H1 (cell line): Measurements from ENCODE around the gene TMEM54. TPM values are rescaled to one million over a fixed set of nuclear protein-coding genes. Genes with fewer than 3 reads are reported as not detected.

Experiments
- CTCF ChIA-PET: fragments of 300-600 bp; sonication (Branson Sonifier 250); formaldehyde crosslinking; loops from one replicate; lab custom pipeline; 2021; ENCODE audit not compliant: partially characterized antibody; lab: Charles Lee
- POLR2A ChIA-PET: fragments of 300-600 bp; sonication (Branson Sonifier 250); formaldehyde crosslinking; loops from one replicate; lab custom pipeline; 2021; ENCODE audit warnings: inconsistent platforms; ENCODE audit not compliant: partially characterized antibody; lab: Charles Lee
- DNase-seq, 2 experiments: peaks; one replicate each; pipeline versions ENCODE4 v3.0.0 to v3.0.0-alpha.2; 2010 to 2022; ENCODE audit warnings: low spot score in 2 of 2, low read depth in 1 of 2, mixed read lengths in 1 of 2
- FAIRE-seq: peaks from 2 replicates; lab custom pipeline; 2011; peaks lifted over from hg19 to GRCh38; lab: Jason Lieb, UNC
- H2AFZ ChIP-seq: 2 replicates; pipeline ENCODE4 v1.8.1; 2012; ENCODE audit warnings: low read length, inconsistent platforms
- H2AK5ac ChIP-seq: 2 replicates; pipeline ENCODE4 v1.6.1; 2013; ENCODE audit warnings: low read depth, low read length
- H2BK120ac ChIP-seq: replicated peaks from 2 replicates; pipeline ENCODE3; 2013; ENCODE audit warnings: low read depth, low read length, inconsistent platforms
- H2BK12ac ChIP-seq: 2 replicates; pipeline ENCODE4 v1.6.1; 2013; ENCODE audit warnings: low read depth, low read length
- H2BK15ac ChIP-seq: 2 replicates; pipeline ENCODE4 v1.6.1; 2013; ENCODE audit warnings: low read length
- H2BK20ac ChIP-seq: 2 replicates; pipeline ENCODE4 v1.6.1; 2013; ENCODE audit warnings: low read length
- H2BK5ac ChIP-seq: 2 replicates; pipeline ENCODE4 v1.6.1; 2013; ENCODE audit warnings: low read depth, low read length
- H3K14ac ChIP-seq: 2 replicates; pipeline ENCODE4 v1.6.1; 2013; ENCODE audit warnings: inconsistent platforms; ENCODE audit not compliant: insufficient read length
- H3K18ac ChIP-seq: 2 replicates; pipeline ENCODE4 v1.6.1; 2013; ENCODE audit warnings: low read length; ENCODE audit errors: extremely low read depth
- H3K23ac ChIP-seq: 2 replicates; pipeline ENCODE4 v1.6.1; 2013; ENCODE audit warnings: inconsistent platforms; ENCODE audit not compliant: insufficient read length
- H3K23me2 ChIP-seq: 2 replicates; pipeline ENCODE4 v1.6.1; 2013; ENCODE audit warnings: low read depth, low read length
- H3K27ac ChIP-seq: 2 replicates; pipeline ENCODE4 v1.6.1; 2011; ENCODE audit warnings: low read depth, low read length, inconsistent platforms
- H3K27me3 ChIP-seq, 4 experiments: replicated peaks in 1 of 4; 1 replicate in 1 of 4; 2 replicates in 3 of 4; pipeline versions ENCODE4 v1.6.1 to v1.8.1; 2011 to 2013; ENCODE audit warnings: low read length in 3 of 4, mild to moderate bottlenecking in 3 of 4, inconsistent platforms in 2 of 4, mixed read lengths in 2 of 4, moderate library complexity in 1 of 4; ENCODE audit not compliant: control insufficient read depth in 3 of 4, insufficient read depth in 3 of 4; ENCODE audit errors: extremely low read depth in 1 of 4
- H3K36me3 ChIP-seq, 4 experiments: 2 replicates each; pipeline versions ENCODE4 v1.6.1 to v1.8.1; 2011 to 2013; ENCODE audit warnings: mild to moderate bottlenecking in 4 of 4, low read length in 3 of 4, moderate library complexity in 2 of 4, control low read depth in 1 of 4, inconsistent platforms in 1 of 4; ENCODE audit not compliant: insufficient read depth in 4 of 4, control insufficient read depth in 2 of 4
- H3K4ac ChIP-seq: replicated peaks from 2 replicates; pipeline ENCODE3; 2013; ENCODE audit warnings: low read length, low read depth, mixed read lengths, inconsistent platforms; ENCODE audit not compliant: insufficient read length
- H3K4me1 ChIP-seq, 4 experiments: replicated peaks in 1 of 4; 1 replicate in 1 of 4; 2 replicates in 3 of 4; pipeline versions ENCODE4 v1.6.1 to v1.8.1; 2011 to 2013; ENCODE audit warnings: low read length in 3 of 4, inconsistent platforms in 2 of 4, mixed read lengths in 1 of 4; ENCODE audit not compliant: insufficient read depth in 4 of 4, control insufficient read depth in 3 of 4
- H3K4me2 ChIP-seq, 2 experiments: 2 replicates each; pipeline versions ENCODE4 v1.6.1 to v1.8.1; 2011 to 2013; ENCODE audit warnings: low read depth in 2 of 2, low read length in 2 of 2, control low read depth in 1 of 2, inconsistent platforms in 1 of 2, mild to moderate bottlenecking in 1 of 2; ENCODE audit not compliant: insufficient read depth in 1 of 2
- H3K4me3 ChIP-seq, 4 experiments: fragments of 200-600, 300-600 bp in 1 of 4; sonication (generic), shearing (Covaris generic), sonication (Bioruptor Twin) in 1 of 4; 2 replicates each; pipeline versions ENCODE4 v1.5.1 to v1.8.1; 2011 to 2016; ENCODE audit warnings: low read length in 4 of 4, low read depth in 3 of 4, control low read depth in 2 of 4, inconsistent platforms in 2 of 4, mild to moderate bottlenecking in 2 of 4, mixed read lengths in 1 of 4, moderate library complexity in 1 of 4; ENCODE audit not compliant: insufficient read depth in 2 of 4; ENCODE audit errors: extremely low read depth in 1 of 4
- H3K56ac ChIP-seq: replicated peaks from 2 replicates; pipeline ENCODE3; 2013; ENCODE audit warnings: low read depth, mild to moderate bottlenecking, mixed read lengths, low read length, inconsistent platforms; ENCODE audit not compliant: insufficient read length
- H3K79me1 ChIP-seq: 2 replicates; pipeline ENCODE4 v1.6.1; 2013; ENCODE audit warnings: low read depth, low read length, control low read depth
- H3K79me2 ChIP-seq, 2 experiments: 2 replicates each; pipeline versions ENCODE4 v1.6.1 to v1.8.1; 2012 to 2013; ENCODE audit warnings: low read length in 2 of 2, mild to moderate bottlenecking in 2 of 2, inconsistent platforms in 1 of 2; ENCODE audit not compliant: insufficient read depth in 2 of 2, control insufficient read depth in 1 of 2
- H3K9ac ChIP-seq, 4 experiments: replicated peaks in 1 of 4; 1 replicate in 1 of 4; 2 replicates in 3 of 4; pipeline versions ENCODE4 v1.6.1 to v1.8.1; 2011 to 2013; ENCODE audit warnings: low read depth in 3 of 4, low read length in 3 of 4, control low read depth in 2 of 4, mild to moderate bottlenecking in 2 of 4, moderate library complexity in 2 of 4, inconsistent platforms in 1 of 4; ENCODE audit errors: extremely low read depth in 1 of 4
- H3K9me3 ChIP-seq, 2 experiments: 2 replicates each; pipeline versions ENCODE4 v1.6.1 to v1.8.1; 2012 to 2013; ENCODE audit warnings: mild to moderate bottlenecking in 2 of 2, moderate library complexity in 2 of 2, control low read depth in 1 of 2, inconsistent platforms in 1 of 2, low read depth in 1 of 2, low read length in 1 of 2, mixed read lengths in 1 of 2; ENCODE audit not compliant: insufficient read depth in 2 of 2
- H4K20me1 ChIP-seq, 2 experiments: replicated peaks in 1 of 2; 2 replicates each; pipeline versions ENCODE3 to v1.8.1; 2011 to 2013; ENCODE audit warnings: inconsistent platforms in 2 of 2, low read length in 2 of 2, mild to moderate bottlenecking in 1 of 2; ENCODE audit not compliant: insufficient read depth in 2 of 2, control insufficient read depth in 1 of 2
- H4K5ac ChIP-seq: 2 replicates; pipeline ENCODE4 v1.6.1; 2013; ENCODE audit warnings: low read length, low read depth, mixed read lengths, inconsistent platforms; ENCODE audit not compliant: insufficient read length
- H4K8ac ChIP-seq: 2 replicates; pipeline ENCODE4 v1.8.0; 2013; ENCODE audit warnings: mild to moderate bottlenecking, moderate library complexity, low read length, inconsistent platforms; ENCODE audit not compliant: insufficient read depth; ENCODE audit errors: extremely low read depth
- H4K91ac ChIP-seq: replicated peaks from 2 replicates; pipeline ENCODE3; 2013; ENCODE audit warnings: low read length, mixed read lengths, inconsistent platforms; ENCODE audit not compliant: insufficient read length
- CBX5 ChIP-seq: fragments of 300-800, 300-1000 bp; sonication (generic); IDR thresholded peaks from 2 replicates; pipeline ENCODE4 v1.7.1; 2016; ENCODE audit warnings: antibody characterized with exemption, low read length, low read depth
- CBX8 ChIP-seq: fragments of 300-800, 300-1000 bp; sonication (generic); IDR thresholded peaks from 2 replicates; pipeline ENCODE4 v1.7.1; 2016; ENCODE audit warnings: low read depth, low read length, borderline replicate concordance
- CHD1 ChIP-seq: IDR thresholded peaks from 2 replicates; pipeline ENCODE4 v1.6.1; 2012; ENCODE audit warnings: low read depth, low read length, improper control_type of control experiment
- CREB1 ChIP-seq: IDR thresholded peaks from 2 replicates; pipeline ENCODE4 v1.6.1; 2012; ENCODE audit warnings: inconsistent platforms
- EZH2 ChIP-seq: fragments of 200-600 bp; sonication (generic); IDR thresholded peaks from 2 replicates; pipeline ENCODE4 v1.7.1; 2012; ENCODE audit warnings: low read depth, mild to moderate bottlenecking, moderate library complexity, low read length, inconsistent platforms; ENCODE audit not compliant: severe bottlenecking
- JUND ChIP-seq: IDR thresholded peaks from 2 replicates; pipeline ENCODE4 v1.6.1; 2011; ENCODE audit warnings: mild to moderate bottlenecking, improper control_type of control experiment, low read length
- POLR2AphosphoS5 ChIP-seq: IDR thresholded peaks from 2 replicates; pipeline ENCODE4 v1.6.1; 2011; ENCODE audit warnings: low read depth, low read length
- SAP30 ChIP-seq: fragments of 300-600 bp; sonication (generic); IDR thresholded peaks from 2 replicates; pipeline ENCODE4 v1.7.1; 2012; ENCODE audit warnings: low read length, moderate library complexity, mild to moderate bottlenecking, inconsistent platforms; ENCODE audit not compliant: insufficient read depth, insufficient replicate concordance
- SIRT6 ChIP-seq: IDR thresholded peaks from one replicate; pipeline ENCODE4 v1.7.1; 2012; ENCODE audit warnings: low read length, inconsistent platforms
- SRF ChIP-seq: IDR thresholded peaks from 2 replicates; pipeline ENCODE4 v1.6.1; 2011; ENCODE audit warnings: mild to moderate bottlenecking, low read depth, low read length, moderate library complexity
- SUZ12 ChIP-seq: fragments of 200-600 bp; sonication (generic); IDR thresholded peaks from 2 replicates; pipeline ENCODE4 v1.6.1; 2012; ENCODE audit warnings: mild to moderate bottlenecking, inconsistent platforms, low read length, moderate library complexity, mixed read lengths
- TAF7 ChIP-seq: optimal IDR thresholded peaks from 2 replicates; pipeline ENCODE3; 2011; ENCODE audit warnings: low read depth, mild to moderate bottlenecking, inconsistent platforms, low read length, moderate library complexity, borderline replicate concordance
- YY1 ChIP-seq: IDR thresholded peaks from 2 replicates; pipeline ENCODE4 v1.6.1; 2011; ENCODE audit warnings: low read depth, mild to moderate bottlenecking, low read length
- ZNF274 ChIP-seq: IDR thresholded peaks from 2 replicates; pipeline ENCODE4 v1.7.0; 2012; ENCODE audit warnings: low read length, borderline replicate concordance; ENCODE audit errors: extremely low read depth
- WGBS, 2 experiments: shearing (Covaris generic) in 1 of 2; methylation state at CpG; one replicate each; pipeline versions ENCODE4 v1.1.6 to v1.1.7; 2013 to 2015; ENCODE audit warnings: low lambda C conversion rate in 2 of 2, mixed read lengths in 2 of 2, inconsistent platforms in 1 of 2, low coverage in 1 of 2, missing lambda C conversion rate in 1 of 2; ENCODE audit not compliant: insufficient replicate concordance in 2 of 2, insufficient coverage in 1 of 2, insufficient read length in 1 of 2; ENCODE audit errors: extremely low coverage in 1 of 2, missing lambda C conversion rate in 1 of 2; 5-methylcytosine and 5-hydroxymethylcytosine counted together
- polyA plus RNA-seq, 7 experiments: library from polyadenylated mRNA; depleted of rRNA in 3 of 7; stranded (reverse) in 5 of 7; unstranded in 2 of 7; fragments of >200 nt in 5 of 7; fragments of 200-250 nt in 2 of 7; gene quantifications; 1 replicate in 5 of 7; 2 replicates in 1 of 7; 4 replicates in 1 of 7; pipeline versions ENCODE4 v1.2.1 to v1.2.3, GENCODE V29; 2011 to 2013; ENCODE audit warnings: missing spikeins in 2 of 7, mixed read lengths in 2 of 7
- total RNA-seq: library from RNA; stranded (reverse); fragmentation: NEBNext Ultra II Directional; extraction: Animal tissue kit (Norgen Biotek cat#: 25700); gene quantifications from 2 replicates; pipeline ENCODE4 v1.2.1, GENCODE V29; 2021

Gene TMEM54
- total and polyA plus RNA-seq, 2 of the 8 experiments (the other 6 are each of a cell fraction or from before 2014, with no cell fraction given): 9.5 to 58.7 TPM

DNA sequence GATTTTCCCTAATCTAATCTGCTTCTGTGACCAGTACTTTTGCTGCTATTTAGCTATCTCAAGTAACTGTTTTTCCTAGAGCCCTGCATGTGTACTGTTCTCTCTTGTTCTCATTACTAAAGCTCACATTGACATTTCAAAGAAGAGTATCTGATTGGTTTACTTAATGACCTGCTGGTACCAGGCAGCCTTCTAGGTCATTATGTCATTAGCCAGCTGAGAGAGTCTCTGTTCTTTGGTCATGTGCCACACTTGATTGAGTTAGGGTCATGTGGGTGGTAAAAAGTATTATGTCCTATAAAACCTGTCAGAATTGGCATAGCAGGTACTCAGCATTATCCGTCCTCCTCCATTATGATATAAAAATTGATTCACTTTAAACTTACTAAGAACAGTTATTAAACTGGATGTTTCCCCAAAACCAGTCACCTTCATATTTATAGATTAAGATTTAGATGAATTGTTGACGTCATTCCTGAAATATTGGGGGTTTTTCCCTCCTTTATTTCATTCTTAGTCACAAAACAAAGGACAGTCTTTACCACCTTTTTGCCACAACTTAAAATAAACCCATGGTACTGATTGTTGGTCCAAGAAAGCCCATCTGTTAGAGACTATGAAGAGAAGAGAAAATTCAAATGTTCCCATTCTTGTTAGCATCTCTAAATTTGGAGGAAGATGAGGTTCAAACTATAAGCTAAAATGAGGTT is 52.7 kb downstream of the TMEM54 start:
- no peaks in the 10 kb centered on the region; the same call in 1 of the 2 replicates for H3K79me1 ChIP-seq
- peaks cover 0 to 19% (median 5%) of the 10 kb centered on the region in 4 experiments; a peak in 6 of 8 replicates for H3K36me3 ChIP-seq
- TF ChIP-seq POLR2AphosphoS5 (no peak), CBX8 (no peak), CBX5 (no peak), CREB1 (no peak), YY1 (no peak), CHD1 (no peak), TAF7 (no peak), EZH2 (no peak), SIRT6 (no peak), ZNF274 (no peak), SUZ12 (no peak), JUND (no peak), SAP30 (no peak), SRF (no peak)

More for the DNA sequence above, 52.7 kb downstream of the TMEM54 start:
- Histone ChIP-seq H3K79me2 (no peaks in the 10 kb centered on the region), H3K14ac (no peak overlapping the region), H3K27me3 (no peaks in the 10 kb centered on the region), H3K4ac (no peak overlapping the region), H2BK120ac (no peak overlapping the region), H3K4me1 (no peaks in the 10 kb centered on the region), H2BK12ac (no peak overlapping the region), H3K4me2 (no peak overlapping the region), H3K27ac (no peak overlapping the region), H3K56ac (no peak overlapping the region), H4K20me1 (peaks cover 1 to 2% of the 10 kb centered on the region in 2 experiments), H2BK20ac (no peak overlapping the region), H3K9ac (no peak overlapping the region), H3K18ac (no peak overlapping the region), H2BK5ac (no peak overlapping the region), H2BK15ac (no peak overlapping the region), H3K9me3 (no peaks in the 10 kb centered on the region), H4K8ac (no peak overlapping the region; the same call in 1 of the 2 replicates), H3K23ac (no peak overlapping the region), H2AK5ac (no peak overlapping the region), H3K4me3 (no peak overlapping the region), H3K23me2 (no peaks in the 10 kb centered on the region), H2AFZ (no peak overlapping the region), H4K5ac (no peak overlapping the region), H4K91ac (no peak overlapping the region)
- POLR2A ChIA-PET: interaction anchor here (0.6 to 3.4 kb wide), 9 partner anchors 8 to 136 kb away, joined by 3 to 8 read pairs (median 4); no protein-coding TSS in a partner anchor
- DNase-seq (no peak), FAIRE-seq (no peak)
- 45% methylated on average over 2 of the region's 2 CpGs; no CpG with 5 or more reads in 1 of the 2 experiments for WGBS, 2 experiments
- CTCF ChIA-PET: interaction anchor here (0.6 kb wide), 1 partner anchor 32 kb away, joined by 4 read pairs; no protein-coding TSS in a partner anchor
